GM23338 (cell line): ENCODE results near the gene CDH12. TPM values are rescaled to one million over a fixed set of nuclear protein-coding genes. Genes with fewer than 3 reads are reported as not detected.

Experiments
- ATAC-seq: fragments of 200-7000 bp; cut with Tn5 transposase; 3 replicates; pipeline ENCODE4 v1.9.1; 2020
- DNase-seq: peaks from one replicate; pipeline ENCODE4 v3.0.0-alpha.2; 2015; ENCODE audit warnings: low spot score
- H2AFZ ChIP-seq: fragments of 200-600 bp; sonication (generic); 2 replicates; pipeline ENCODE4 v1.8.0; 2016; ENCODE audit warnings: antibody characterized with exemption, mild to moderate bottlenecking, moderate library complexity
- H3F3A ChIP-seq: fragments of 200-600 bp; sonication (generic); replicated peaks from 2 replicates; pipeline ENCODE4 v1.8.0; 2017; ENCODE audit warnings: antibody characterized with exemption, mixed run types, low read depth
- H3K27ac ChIP-seq: fragments of 200-600 bp; sonication (generic); 2 replicates; pipeline ENCODE4 v1.6.1; 2016; ENCODE audit warnings: low read depth
- H3K27me3 ChIP-seq: fragments of 200-600 bp; sonication (generic); 2 replicates; pipeline ENCODE4 v1.8.0; 2016; ENCODE audit warnings: mild to moderate bottlenecking, mixed run types, moderate library complexity; ENCODE audit not compliant: insufficient read depth
- H3K36me3 ChIP-seq: fragments of 200-600 bp; sonication (generic); 2 replicates; pipeline ENCODE4 v1.8.0; 2016; ENCODE audit warnings: mild to moderate bottlenecking; ENCODE audit not compliant: insufficient read depth
- H3K4me1 ChIP-seq: fragments of 200-600 bp; sonication (generic); 2 replicates; pipeline ENCODE4 v1.8.0; 2016; ENCODE audit warnings: mild to moderate bottlenecking, moderate library complexity; ENCODE audit not compliant: insufficient read depth
- H3K4me2 ChIP-seq: fragments of 200-600 bp; sonication (generic); 2 replicates; pipeline ENCODE4 v1.7.1; 2017; ENCODE audit warnings: mixed run types
- H3K4me3 ChIP-seq: fragments of 200-600 bp; sonication (generic); 2 replicates; pipeline ENCODE4 v1.6.1; 2016; ENCODE audit warnings: mixed run types
- H3K79me2 ChIP-seq: fragments of 200-600 bp; sonication (generic); replicated peaks from 2 replicates; pipeline ENCODE4 v1.8.0; 2017; ENCODE audit warnings: mild to moderate bottlenecking; ENCODE audit not compliant: insufficient read depth
- H3K9me2 ChIP-seq: fragments of 200-600 bp; sonication (generic); 2 replicates; pipeline ENCODE4 v1.8.0; 2017; ENCODE audit not compliant: insufficient read depth
- H4K20me1 ChIP-seq: fragments of 200-600 bp; sonication (generic); replicated peaks from 2 replicates; pipeline ENCODE4 v1.8.0; 2017; ENCODE audit warnings: mild to moderate bottlenecking; ENCODE audit not compliant: insufficient read depth
- H3K27ac Mint-ChIP-seq: 2 replicates; pipeline ENCODE4 v1.8.0; 2020; ENCODE audit warnings: inconsistent platforms, mild to moderate bottlenecking, moderate library complexity, mixed read lengths
- H3K27me3 Mint-ChIP-seq: 3 replicates; pipeline ENCODE4 v1.8.0; 2022; ENCODE audit warnings: low read depth, mild to moderate bottlenecking, moderate library complexity, mixed read lengths, inconsistent platforms; ENCODE audit not compliant: insufficient read depth, poor library complexity
- H3K36me3 Mint-ChIP-seq: 3 replicates; pipeline ENCODE4 v1.8.0; 2021; ENCODE audit warnings: low read depth, mild to moderate bottlenecking, inconsistent platforms, moderate library complexity, mixed read lengths
- H3K4me1 Mint-ChIP-seq: 3 replicates; pipeline ENCODE4 v1.8.0; 2020; ENCODE audit warnings: mild to moderate bottlenecking, inconsistent platforms, mixed read lengths
- H3K4me3 Mint-ChIP-seq: 3 replicates; pipeline ENCODE4 v1.8.0; 2021; ENCODE audit warnings: moderate library complexity, mild to moderate bottlenecking, inconsistent platforms, mixed read lengths
- H3K9me3 Mint-ChIP-seq: 3 replicates; pipeline ENCODE4 v1.8.0; 2020; ENCODE audit warnings: moderate library complexity, mild to moderate bottlenecking, inconsistent platforms, mixed read lengths
- CREB1 ChIP-seq: fragments of 250-450 bp; sonication (Bioruptor Pico); IDR thresholded peaks from 2 replicates; pipeline ENCODE4 v1.5.0; 2020; ENCODE audit warnings: low read depth, mild to moderate bottlenecking, moderate library complexity
- EZH2 ChIP-seq: fragments of 200-600 bp; sonication (generic); IDR thresholded peaks from one replicate; pipeline ENCODE4 v1.8.0; 2017; ENCODE audit warnings: antibody characterized with exemption, mild to moderate bottlenecking, low read depth; ENCODE audit not compliant: unreplicated experiment
- EZH2phosphoT487 ChIP-seq: fragments of 200-600 bp; sonication (generic); IDR thresholded peaks from one replicate; pipeline ENCODE4 v1.8.1; 2018; ENCODE audit warnings: antibody characterized with exemption; ENCODE audit not compliant: unreplicated experiment
- JUNB ChIP-seq: IDR thresholded peaks from one replicate; pipeline ENCODE4 v1.6.1; 2016; ENCODE audit warnings: antibody characterized with exemption; ENCODE audit not compliant: unreplicated experiment
- NANOG ChIP-seq: IDR thresholded peaks from 2 replicates; pipeline ENCODE4 v1.6.1; 2016; ENCODE audit warnings: antibody characterized with exemption, borderline replicate concordance
- POLR2AphosphoS5 ChIP-seq: IDR thresholded peaks from 2 replicates; pipeline ENCODE4 v1.6.1; 2016; ENCODE audit warnings: antibody characterized with exemption, low read depth
- STAT1 ChIP-seq: IDR thresholded peaks from one replicate; pipeline ENCODE4 v1.6.1; 2016; ENCODE audit warnings: antibody characterized with exemption; ENCODE audit not compliant: unreplicated experiment
- ZNF114 ChIP-seq: fragments of 250-450 bp; sonication (Bioruptor Pico); IDR thresholded peaks from 2 replicates; pipeline ENCODE4 v1.5.0; 2020; ENCODE audit warnings: mild to moderate bottlenecking, moderate library complexity
- ZNF331 ChIP-seq: fragments of 250-450 bp; sonication (Bioruptor Pico); IDR thresholded peaks from 2 replicates; pipeline ENCODE4 v1.5.0; 2020; ENCODE audit warnings: low read depth, mild to moderate bottlenecking, moderate library complexity
- polyA plus RNA-seq: library from polyadenylated mRNA; unstranded; fragments of >200 nt; fragmentation: Nextera tagmentation; extraction: Ambion mirVana; gene quantifications from 2 replicates; pipeline ENCODE4 v1.2.1, GENCODE V29; 2016
- total RNA-seq: library from RNA; depleted of rRNA; stranded (reverse); fragments of >200 nt; shearing (Covaris generic); gene quantifications from 2 replicates; pipeline ENCODE4 v1.2.3, GENCODE V29; 2014
- TF ChIP-seq, protein P1 (sequence below): IDR thresholded peaks from one replicate; pipeline ENCODE4 v1.6.1; 2018; ENCODE audit warnings: antibody characterized with exemption; ENCODE audit not compliant: unreplicated experiment
- TF ChIP-seq, protein P2 (sequence below): fragments of 250-450 bp; sonication (Bioruptor Pico); IDR thresholded peaks from 2 replicates; pipeline ENCODE4 v1.5.0; 2020; ENCODE audit warnings: mild to moderate bottlenecking, moderate library complexity
- TF ChIP-seq, protein P3 (sequence below): IDR thresholded peaks from 2 replicates; pipeline ENCODE4 v1.6.1; 2016; ENCODE audit warnings: antibody characterized with exemption
- TF ChIP-seq, protein P4 (sequence below), 2 experiments: fragments of 200-600 bp in 1 of 2; sonication (generic) in 1 of 2; conservative IDR thresholded peaks; 2 replicates each; pipeline versions ENCODE4 v1.5.1 to v1.6.1; 2016 to 2017; ENCODE audit warnings: antibody characterized with exemption in 2 of 2, low read depth in 2 of 2, mild to moderate bottlenecking in 2 of 2, moderate library complexity in 1 of 2

Gene CDH12
- total and polyA plus RNA-seq, 2 experiments from 2014 or later: not detected

DNA sequence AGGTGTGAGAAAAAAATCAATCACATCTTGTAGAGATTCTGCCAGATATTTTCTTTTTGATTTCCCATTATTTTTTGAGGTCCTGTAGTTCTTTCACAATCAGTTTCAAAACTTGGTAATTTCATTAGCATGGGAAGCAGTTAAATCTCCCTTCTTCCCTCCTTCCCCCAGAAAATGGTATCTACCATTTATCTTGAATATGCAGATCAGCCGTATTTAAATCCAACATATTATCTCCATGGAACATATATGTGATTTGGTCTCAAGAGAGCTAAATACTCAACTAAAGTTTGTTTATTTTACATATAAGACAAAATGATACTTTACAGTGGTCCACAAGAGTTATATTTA is 1034.8 kb downstream of the CDH12 start:
- Histone ChIP-seq H3K79me2 (no peaks in the 10 kb centered on the region), H3K9me2 (no peaks in the 10 kb centered on the region), H3K4me1 (no peaks in the 10 kb centered on the region), H3K27me3 (no peaks in the 10 kb centered on the region), H3K36me3 (no peaks in the 10 kb centered on the region), H3K4me2 (no peak overlapping the region), H2AFZ (no peak overlapping the region), H4K20me1 (no peaks in the 10 kb centered on the region), H3F3A (no peaks in the 10 kb centered on the region), H3K27ac (no peak overlapping the region), H3K4me3 (no peak overlapping the region)
- no peaks in the 10 kb centered on the region for H3K36me3 Mint-ChIP-seq
- DNase-seq: no peak
- H3K9me3 Mint-ChIP-seq: no peaks in the 10 kb centered on the region; the same call in 2 of the 3 replicates
- H3K4me3 Mint-ChIP-seq: no peak overlapping the region
- H3K27ac Mint-ChIP-seq: peak overlapping the region; percentile 64; the same call in 1 of the 2 replicates
- ATAC-seq: no peak
- no peaks in the 10 kb centered on the region for H3K27me3 Mint-ChIP-seq
- H3K4me1 Mint-ChIP-seq: peaks cover 8% of the 10 kb centered on the region; the same call in 1 of the 3 replicates
- TF ChIP-seq EZH2phosphoT487 (no peak), ZNF331 (no peak), ZNF114 (no peak), JUNB (no peak), CREB1 (CRISPR knock-in tag) (no peak), POLR2AphosphoS5 (no peak), EZH2 (no peak), STAT1 (no peak), NANOG (no peak)
- TF ChIP-seq, protein P1, sequence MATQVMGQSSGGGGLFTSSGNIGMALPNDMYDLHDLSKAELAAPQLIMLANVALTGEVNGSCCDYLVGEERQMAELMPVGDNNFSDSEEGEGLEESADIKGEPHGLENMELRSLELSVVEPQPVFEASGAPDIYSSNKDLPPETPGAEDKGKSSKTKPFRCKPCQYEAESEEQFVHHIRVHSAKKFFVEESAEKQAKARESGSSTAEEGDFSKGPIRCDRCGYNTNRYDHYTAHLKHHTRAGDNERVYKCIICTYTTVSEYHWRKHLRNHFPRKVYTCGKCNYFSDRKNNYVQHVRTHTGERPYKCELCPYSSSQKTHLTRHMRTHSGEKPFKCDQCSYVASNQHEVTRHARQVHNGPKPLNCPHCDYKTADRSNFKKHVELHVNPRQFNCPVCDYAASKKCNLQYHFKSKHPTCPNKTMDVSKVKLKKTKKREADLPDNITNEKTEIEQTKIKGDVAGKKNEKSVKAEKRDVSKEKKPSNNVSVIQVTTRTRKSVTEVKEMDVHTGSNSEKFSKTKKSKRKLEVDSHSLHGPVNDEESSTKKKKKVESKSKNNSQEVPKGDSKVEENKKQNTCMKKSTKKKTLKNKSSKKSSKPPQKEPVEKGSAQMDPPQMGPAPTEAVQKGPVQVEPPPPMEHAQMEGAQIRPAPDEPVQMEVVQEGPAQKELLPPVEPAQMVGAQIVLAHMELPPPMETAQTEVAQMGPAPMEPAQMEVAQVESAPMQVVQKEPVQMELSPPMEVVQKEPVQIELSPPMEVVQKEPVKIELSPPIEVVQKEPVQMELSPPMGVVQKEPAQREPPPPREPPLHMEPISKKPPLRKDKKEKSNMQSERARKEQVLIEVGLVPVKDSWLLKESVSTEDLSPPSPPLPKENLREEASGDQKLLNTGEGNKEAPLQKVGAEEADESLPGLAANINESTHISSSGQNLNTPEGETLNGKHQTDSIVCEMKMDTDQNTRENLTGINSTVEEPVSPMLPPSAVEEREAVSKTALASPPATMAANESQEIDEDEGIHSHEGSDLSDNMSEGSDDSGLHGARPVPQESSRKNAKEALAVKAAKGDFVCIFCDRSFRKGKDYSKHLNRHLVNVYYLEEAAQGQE: no peak
- TF ChIP-seq, protein P2, sequence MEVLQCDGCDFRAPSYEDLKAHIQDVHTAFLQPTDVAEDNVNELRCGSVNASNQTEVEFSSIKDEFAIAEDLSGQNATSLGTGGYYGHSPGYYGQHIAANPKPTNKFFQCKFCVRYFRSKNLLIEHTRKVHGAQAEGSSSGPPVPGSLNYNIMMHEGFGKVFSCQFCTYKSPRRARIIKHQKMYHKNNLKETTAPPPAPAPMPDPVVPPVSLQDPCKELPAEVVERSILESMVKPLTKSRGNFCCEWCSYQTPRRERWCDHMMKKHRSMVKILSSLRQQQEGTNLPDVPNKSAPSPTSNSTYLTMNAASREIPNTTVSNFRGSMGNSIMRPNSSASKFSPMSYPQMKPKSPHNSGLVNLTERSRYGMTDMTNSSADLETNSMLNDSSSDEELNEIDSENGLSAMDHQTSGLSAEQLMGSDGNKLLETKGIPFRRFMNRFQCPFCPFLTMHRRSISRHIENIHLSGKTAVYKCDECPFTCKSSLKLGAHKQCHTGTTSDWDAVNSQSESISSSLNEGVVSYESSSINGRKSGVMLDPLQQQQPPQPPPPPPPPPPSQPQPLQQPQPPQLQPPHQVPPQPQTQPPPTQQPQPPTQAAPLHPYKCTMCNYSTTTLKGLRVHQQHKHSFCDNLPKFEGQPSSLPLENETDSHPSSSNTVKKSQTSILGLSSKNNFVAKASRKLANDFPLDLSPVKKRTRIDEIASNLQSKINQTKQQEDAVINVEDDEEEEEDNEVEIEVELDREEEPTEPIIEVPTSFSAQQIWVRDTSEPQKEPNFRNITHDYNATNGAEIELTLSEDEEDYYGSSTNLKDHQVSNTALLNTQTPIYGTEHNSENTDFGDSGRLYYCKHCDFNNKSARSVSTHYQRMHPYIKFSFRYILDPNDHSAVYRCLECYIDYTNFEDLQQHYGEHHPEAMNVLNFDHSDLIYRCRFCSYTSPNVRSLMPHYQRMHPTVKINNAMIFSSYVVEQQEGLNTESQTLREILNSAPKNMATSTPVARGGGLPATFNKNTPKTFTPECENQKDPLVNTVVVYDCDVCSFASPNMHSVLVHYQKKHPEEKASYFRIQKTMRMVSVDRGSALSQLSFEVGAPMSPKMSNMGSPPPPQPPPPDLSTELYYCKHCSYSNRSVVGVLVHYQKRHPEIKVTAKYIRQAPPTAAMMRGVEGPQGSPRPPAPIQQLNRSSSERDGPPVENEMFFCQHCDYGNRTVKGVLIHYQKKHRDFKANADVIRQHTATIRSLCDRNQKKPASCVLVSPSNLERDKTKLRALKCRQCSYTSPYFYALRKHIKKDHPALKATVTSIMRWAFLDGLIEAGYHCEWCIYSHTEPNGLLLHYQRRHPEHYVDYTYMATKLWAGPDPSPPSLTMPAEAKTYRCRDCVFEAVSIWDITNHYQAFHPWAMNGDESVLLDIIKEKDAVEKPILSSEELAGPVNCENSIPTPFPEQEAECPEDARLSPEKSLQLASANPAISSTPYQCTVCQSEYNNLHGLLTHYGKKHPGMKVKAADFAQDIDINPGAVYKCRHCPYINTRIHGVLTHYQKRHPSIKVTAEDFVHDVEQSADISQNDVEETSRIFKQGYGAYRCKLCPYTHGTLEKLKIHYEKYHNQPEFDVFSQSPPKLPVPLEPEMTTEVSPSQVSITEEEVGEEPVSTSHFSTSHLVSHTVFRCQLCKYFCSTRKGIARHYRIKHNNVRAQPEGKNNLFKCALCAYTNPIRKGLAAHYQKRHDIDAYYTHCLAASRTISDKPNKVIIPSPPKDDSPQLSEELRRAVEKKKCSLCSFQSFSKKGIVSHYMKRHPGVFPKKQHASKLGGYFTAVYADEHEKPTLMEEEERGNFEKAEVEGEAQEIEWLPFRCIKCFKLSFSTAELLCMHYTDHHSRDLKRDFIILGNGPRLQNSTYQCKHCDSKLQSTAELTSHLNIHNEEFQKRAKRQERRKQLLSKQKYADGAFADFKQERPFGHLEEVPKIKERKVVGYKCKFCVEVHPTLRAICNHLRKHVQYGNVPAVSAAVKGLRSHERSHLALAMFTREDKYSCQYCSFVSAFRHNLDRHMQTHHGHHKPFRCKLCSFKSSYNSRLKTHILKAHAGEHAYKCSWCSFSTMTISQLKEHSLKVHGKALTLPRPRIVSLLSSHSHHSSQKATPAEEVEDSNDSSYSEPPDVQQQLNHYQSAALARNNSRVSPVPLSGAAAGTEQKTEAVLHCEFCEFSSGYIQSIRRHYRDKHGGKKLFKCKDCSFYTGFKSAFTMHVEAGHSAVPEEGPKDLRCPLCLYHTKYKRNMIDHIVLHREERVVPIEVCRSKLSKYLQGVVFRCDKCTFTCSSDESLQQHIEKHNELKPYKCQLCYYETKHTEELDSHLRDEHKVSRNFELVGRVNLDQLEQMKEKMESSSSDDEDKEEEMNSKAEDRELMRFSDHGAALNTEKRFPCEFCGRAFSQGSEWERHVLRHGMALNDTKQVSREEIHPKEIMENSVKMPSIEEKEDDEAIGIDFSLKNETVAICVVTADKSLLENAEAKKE (CRISPR knock-in tag): no peak
- TF ChIP-seq, protein P3, sequence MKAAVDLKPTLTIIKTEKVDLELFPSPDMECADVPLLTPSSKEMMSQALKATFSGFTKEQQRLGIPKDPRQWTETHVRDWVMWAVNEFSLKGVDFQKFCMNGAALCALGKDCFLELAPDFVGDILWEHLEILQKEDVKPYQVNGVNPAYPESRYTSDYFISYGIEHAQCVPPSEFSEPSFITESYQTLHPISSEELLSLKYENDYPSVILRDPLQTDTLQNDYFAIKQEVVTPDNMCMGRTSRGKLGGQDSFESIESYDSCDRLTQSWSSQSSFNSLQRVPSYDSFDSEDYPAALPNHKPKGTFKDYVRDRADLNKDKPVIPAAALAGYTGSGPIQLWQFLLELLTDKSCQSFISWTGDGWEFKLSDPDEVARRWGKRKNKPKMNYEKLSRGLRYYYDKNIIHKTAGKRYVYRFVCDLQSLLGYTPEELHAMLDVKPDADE: no peak
- TF ChIP-seq, protein P4, sequence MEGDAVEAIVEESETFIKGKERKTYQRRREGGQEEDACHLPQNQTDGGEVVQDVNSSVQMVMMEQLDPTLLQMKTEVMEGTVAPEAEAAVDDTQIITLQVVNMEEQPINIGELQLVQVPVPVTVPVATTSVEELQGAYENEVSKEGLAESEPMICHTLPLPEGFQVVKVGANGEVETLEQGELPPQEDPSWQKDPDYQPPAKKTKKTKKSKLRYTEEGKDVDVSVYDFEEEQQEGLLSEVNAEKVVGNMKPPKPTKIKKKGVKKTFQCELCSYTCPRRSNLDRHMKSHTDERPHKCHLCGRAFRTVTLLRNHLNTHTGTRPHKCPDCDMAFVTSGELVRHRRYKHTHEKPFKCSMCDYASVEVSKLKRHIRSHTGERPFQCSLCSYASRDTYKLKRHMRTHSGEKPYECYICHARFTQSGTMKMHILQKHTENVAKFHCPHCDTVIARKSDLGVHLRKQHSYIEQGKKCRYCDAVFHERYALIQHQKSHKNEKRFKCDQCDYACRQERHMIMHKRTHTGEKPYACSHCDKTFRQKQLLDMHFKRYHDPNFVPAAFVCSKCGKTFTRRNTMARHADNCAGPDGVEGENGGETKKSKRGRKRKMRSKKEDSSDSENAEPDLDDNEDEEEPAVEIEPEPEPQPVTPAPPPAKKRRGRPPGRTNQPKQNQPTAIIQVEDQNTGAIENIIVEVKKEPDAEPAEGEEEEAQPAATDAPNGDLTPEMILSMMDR (conservative IDR thresholded peaks at IDR 0.05; ENCODE audit: low read depth in 2 of 2): no peak
